Astrocyte (in vitro differentiated cells and primary cell): Measurements from ENCODE around the gene ARHGAP4. TPM values are rescaled to one million over a fixed set of nuclear protein-coding genes. Genes with fewer than 3 reads are reported as not detected.

Experiments used
- DNase-seq: peaks from one replicate; pipeline ENCODE4 v3.0.0-alpha.2; 2010; ENCODE audit warnings: low read depth
- FAIRE-seq: peaks from 2 replicates; lab custom pipeline; 2011; peaks lifted over from hg19 to GRCh38; lab: Jason Lieb, UNC
- H2AFZ ChIP-seq: 2 replicates; pipeline ENCODE4 v1.6.0; 2012; ENCODE audit warnings: low read depth, low read length, inconsistent platforms
- H3K27ac ChIP-seq: 2 replicates; pipeline ENCODE4 v1.5.1; 2011; ENCODE audit warnings: low read depth, low read length, inconsistent platforms
- H3K27me3 ChIP-seq: 2 replicates; pipeline ENCODE4 v1.6.0; 2011; ENCODE audit warnings: low read length, inconsistent platforms; ENCODE audit not compliant: insufficient read depth
- H3K36me3 ChIP-seq: 2 replicates; pipeline ENCODE4 v1.5.1; 2011; ENCODE audit warnings: low read length, inconsistent platforms; ENCODE audit not compliant: insufficient read depth
- H3K4me1 ChIP-seq: 2 replicates; pipeline ENCODE4 v1.5.1; 2011; ENCODE audit warnings: low read length, inconsistent platforms; ENCODE audit not compliant: insufficient read depth
- H3K4me2 ChIP-seq: 2 replicates; pipeline ENCODE4 v1.6.0; 2012; ENCODE audit warnings: low read length, inconsistent platforms
- H3K4me3 ChIP-seq: 2 replicates; pipeline ENCODE4 v1.5.1; 2011; ENCODE audit warnings: low read depth, mild to moderate bottlenecking, low read length, inconsistent platforms; ENCODE audit not compliant: insufficient read depth
- H3K79me2 ChIP-seq: 2 replicates; pipeline ENCODE4 v1.6.0; 2012; ENCODE audit warnings: mild to moderate bottlenecking, low read length, inconsistent platforms; ENCODE audit not compliant: insufficient read depth
- H3K9ac ChIP-seq: 2 replicates; pipeline ENCODE4 v1.6.0; 2012; ENCODE audit warnings: mild to moderate bottlenecking, low read length, inconsistent platforms
- H3K9me3 ChIP-seq: 2 replicates; pipeline ENCODE4 v1.5.1; 2012; ENCODE audit warnings: low read depth, mild to moderate bottlenecking, low read length, inconsistent platforms; ENCODE audit not compliant: insufficient read depth
- H4K20me1 ChIP-seq: 2 replicates; pipeline ENCODE4 v1.6.0; 2012; ENCODE audit warnings: low read length, inconsistent platforms; ENCODE audit not compliant: insufficient read depth
- H3K27ac Mint-ChIP-seq: one replicate; pipeline ENCODE4 v1.8.0; 2021; ENCODE audit warnings: mild to moderate bottlenecking, mixed read lengths; ENCODE audit not compliant: unreplicated experiment
- H3K27me3 Mint-ChIP-seq: one replicate; pipeline ENCODE4 v1.8.0; 2021; ENCODE audit warnings: low read depth, mixed read lengths; ENCODE audit not compliant: unreplicated experiment
- H3K36me3 Mint-ChIP-seq: one replicate; pipeline ENCODE4 v1.8.0; 2021; ENCODE audit warnings: low read depth, mixed read lengths; ENCODE audit not compliant: unreplicated experiment
- H3K4me1 Mint-ChIP-seq: one replicate; pipeline ENCODE4 v1.8.0; 2021; ENCODE audit warnings: low read depth, mixed read lengths; ENCODE audit not compliant: unreplicated experiment
- H3K4me3 Mint-ChIP-seq: one replicate; pipeline ENCODE4 v1.8.0; 2021; ENCODE audit warnings: mild to moderate bottlenecking, moderate library complexity, mixed read lengths; ENCODE audit not compliant: unreplicated experiment
- H3K9me3 Mint-ChIP-seq: one replicate; pipeline ENCODE4 v1.8.0; 2021; ENCODE audit warnings: mild to moderate bottlenecking, mixed read lengths; ENCODE audit not compliant: unreplicated experiment
- CTCF ChIP-seq: IDR thresholded peaks from 2 replicates; pipeline ENCODE4 v1.5.1; 2011; ENCODE audit warnings: low read depth, mild to moderate bottlenecking, inconsistent platforms, low read length, moderate library complexity; ENCODE audit not compliant: insufficient read depth
- EZH2 ChIP-seq: IDR thresholded peaks from 2 replicates; pipeline ENCODE4 v1.6.1; 2012; ENCODE audit warnings: mild to moderate bottlenecking, low read length, inconsistent platforms; ENCODE audit not compliant: insufficient read depth
- total RNA-seq: library from RNA; stranded (reverse); gene quantifications from 2 replicates; pipeline ENCODE4 v1.2.1, GENCODE V29; 2021

The ARHGAP4 gene
- total RNA-seq, 1 donor from 2014 or later, result 3.9 TPM

GRCh38 chrX:153864101-153864500, 62.0 kb downstream of the ARHGAP4 start:
- Histone ChIP-seq H3K4me2 (no peak overlapping the region), H3K36me3 (no peaks in the 10 kb centered on the region), H4K20me1 (no peaks in the 10 kb centered on the region), H2AFZ (no peak overlapping the region), H3K27me3 (no peaks in the 10 kb centered on the region), H3K9ac (no peak overlapping the region), H3K79me2 (no peaks in the 10 kb centered on the region), H3K9me3 (no peaks in the 10 kb centered on the region), H3K27ac (no peak overlapping the region), H3K4me1 (no peaks in the 10 kb centered on the region), H3K4me3 (no peak overlapping the region)
- TF ChIP-seq EZH2, result no peak
- no peak for TF ChIP-seq CTCF
- no peak for DNase-seq
- Mint-ChIP-seq H3K4me1 (no peaks in the 10 kb centered on the region), H3K36me3 (peaks cover 5% of the 10 kb centered on the region), H3K27ac (no peak overlapping the region), H3K4me3 (no peak overlapping the region), H3K27me3 (no peaks in the 10 kb centered on the region), H3K9me3 (no peaks in the 10 kb centered on the region)
- FAIRE-seq, result no peak

- TF ChIP-seq CTCF (no peak), EZH2 (no peak)
- no peak overlapping the region for H3K4me3 ChIP-seq
- H2AFZ ChIP-seq, result no peak overlapping the region
- Mint-ChIP-seq H3K27ac (no peak overlapping the region), H3K27me3 (no peaks in the 10 kb centered on the region), H3K4me1 (no peaks in the 10 kb centered on the region), H3K36me3 (peaks cover 5% of the 10 kb centered on the region), H3K4me3 (no peak overlapping the region), H3K9me3 (no peaks in the 10 kb centered on the region)
- H3K36me3 ChIP-seq, result no peaks in the 10 kb centered on the region
- DNase-seq (no peak), FAIRE-seq (no peak)
- no peaks in the 10 kb centered on the region for H3K4me1 ChIP-seq
- H4K20me1 ChIP-seq, result no peaks in the 10 kb centered on the region
- no peak overlapping the region for H3K4me2 ChIP-seq
- H3K27me3 ChIP-seq, result no peaks in the 10 kb centered on the region
- H3K9ac ChIP-seq, result no peak overlapping the region
- H3K79me2 ChIP-seq, result no peaks in the 10 kb centered on the region
- H3K9me3 ChIP-seq, result no peaks in the 10 kb centered on the region
- H3K27ac ChIP-seq, result no peak overlapping the region
Observed at GRCh38 chrX:153863251-153863991, 62.6 kb downstream of the ARHGAP4 start.
